OCI-LY1 (cell line): ENCODE data around the gene INPP5K.

ENCODE experiments used
- EZH2 ChIP-seq: fragments of 200-600 bp; sonication (generic), shearing (Covaris generic); IDR thresholded peaks from 2 replicates; pipeline ENCODE4 v1.8.0; 2017; ENCODE audit warnings: borderline replicate concordance, mixed run types, mild to moderate bottlenecking, antibody characterized with exemption, low read length, moderate library complexity, mixed read lengths
- TF ChIP-seq, protein P1 (sequence below): fragments of 200-600 bp; sonication (generic), shearing (Covaris generic); IDR thresholded peaks from 2 replicates; pipeline ENCODE4 v1.5.1; 2017; ENCODE audit warnings: mild to moderate bottlenecking, antibody characterized with exemption, low read length, moderate library complexity, mixed read lengths

DNA sequence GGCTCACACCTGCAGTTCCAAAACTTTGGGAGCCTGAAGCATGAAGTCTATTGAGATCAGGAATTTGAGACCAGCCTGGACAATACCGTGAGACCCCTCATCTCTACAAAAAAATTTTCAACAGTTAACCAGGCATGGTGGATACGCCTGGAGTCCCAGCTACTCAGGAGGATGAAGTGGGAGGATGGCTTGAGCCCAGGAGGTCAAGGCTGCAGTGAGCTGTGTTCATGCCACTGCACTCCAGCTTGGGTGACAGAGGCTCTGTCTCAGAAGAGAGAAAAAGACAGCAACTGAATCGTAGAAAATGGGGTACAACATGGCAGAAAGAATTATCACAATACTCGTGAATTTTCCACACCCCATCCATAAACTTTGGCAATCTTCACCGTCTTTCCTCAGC is 63.6 kb downstream of the INPP5K start:
- TF ChIP-seq, protein P1, sequence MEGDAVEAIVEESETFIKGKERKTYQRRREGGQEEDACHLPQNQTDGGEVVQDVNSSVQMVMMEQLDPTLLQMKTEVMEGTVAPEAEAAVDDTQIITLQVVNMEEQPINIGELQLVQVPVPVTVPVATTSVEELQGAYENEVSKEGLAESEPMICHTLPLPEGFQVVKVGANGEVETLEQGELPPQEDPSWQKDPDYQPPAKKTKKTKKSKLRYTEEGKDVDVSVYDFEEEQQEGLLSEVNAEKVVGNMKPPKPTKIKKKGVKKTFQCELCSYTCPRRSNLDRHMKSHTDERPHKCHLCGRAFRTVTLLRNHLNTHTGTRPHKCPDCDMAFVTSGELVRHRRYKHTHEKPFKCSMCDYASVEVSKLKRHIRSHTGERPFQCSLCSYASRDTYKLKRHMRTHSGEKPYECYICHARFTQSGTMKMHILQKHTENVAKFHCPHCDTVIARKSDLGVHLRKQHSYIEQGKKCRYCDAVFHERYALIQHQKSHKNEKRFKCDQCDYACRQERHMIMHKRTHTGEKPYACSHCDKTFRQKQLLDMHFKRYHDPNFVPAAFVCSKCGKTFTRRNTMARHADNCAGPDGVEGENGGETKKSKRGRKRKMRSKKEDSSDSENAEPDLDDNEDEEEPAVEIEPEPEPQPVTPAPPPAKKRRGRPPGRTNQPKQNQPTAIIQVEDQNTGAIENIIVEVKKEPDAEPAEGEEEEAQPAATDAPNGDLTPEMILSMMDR: no peak
- TF ChIP-seq EZH2: no peak
